RWPE1 (cell line): ENCODE results near the gene TMEM175.

ENCODE experiments used
- CTCF ChIA-PET: fragments of 350-600 bp; sonication (Branson Sonifier 250); formaldehyde crosslinking; extraction: SDS; loops from one replicate; lab custom pipeline; 2021; lab: Yijun Ruan, JAX
- POLR2A ChIA-PET: fragments of 400-600 bp; formaldehyde crosslinking; extraction: SDS; loops from one replicate; lab custom pipeline; 2020; ENCODE audit warnings: antibody characterized with exemption; ENCODE audit not compliant: low non-redundant PET; lab: Yijun Ruan, JAX
- DNase-seq: peaks from one replicate; pipeline ENCODE4 v3.0.0; 2012; ENCODE audit warnings: low spot score
- H3K27ac ChIP-seq: fragments of 450-650 bp; 2 replicates; pipeline ENCODE4 v1.5.1; 2017
- TF ChIP-seq, protein P1 (sequence below): fragments of 450-650 bp; conservative IDR thresholded peaks from 2 replicates; pipeline ENCODE4 v1.5.1; 2017; ENCODE audit warnings: low read depth, mild to moderate bottlenecking

The TMEM175 gene

GRCh38 chr4:898123-898522 is 34.1 kb upstream of the TMEM175 start:
- TF ChIP-seq, protein P1, sequence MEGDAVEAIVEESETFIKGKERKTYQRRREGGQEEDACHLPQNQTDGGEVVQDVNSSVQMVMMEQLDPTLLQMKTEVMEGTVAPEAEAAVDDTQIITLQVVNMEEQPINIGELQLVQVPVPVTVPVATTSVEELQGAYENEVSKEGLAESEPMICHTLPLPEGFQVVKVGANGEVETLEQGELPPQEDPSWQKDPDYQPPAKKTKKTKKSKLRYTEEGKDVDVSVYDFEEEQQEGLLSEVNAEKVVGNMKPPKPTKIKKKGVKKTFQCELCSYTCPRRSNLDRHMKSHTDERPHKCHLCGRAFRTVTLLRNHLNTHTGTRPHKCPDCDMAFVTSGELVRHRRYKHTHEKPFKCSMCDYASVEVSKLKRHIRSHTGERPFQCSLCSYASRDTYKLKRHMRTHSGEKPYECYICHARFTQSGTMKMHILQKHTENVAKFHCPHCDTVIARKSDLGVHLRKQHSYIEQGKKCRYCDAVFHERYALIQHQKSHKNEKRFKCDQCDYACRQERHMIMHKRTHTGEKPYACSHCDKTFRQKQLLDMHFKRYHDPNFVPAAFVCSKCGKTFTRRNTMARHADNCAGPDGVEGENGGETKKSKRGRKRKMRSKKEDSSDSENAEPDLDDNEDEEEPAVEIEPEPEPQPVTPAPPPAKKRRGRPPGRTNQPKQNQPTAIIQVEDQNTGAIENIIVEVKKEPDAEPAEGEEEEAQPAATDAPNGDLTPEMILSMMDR = no peak
- CTCF ChIA-PET = interaction anchor here (0.6 kb wide), 1 partner anchor 94 kb away, joined by 3 read pairs; no protein-coding TSS in a partner anchor
- POLR2A ChIA-PET = no interaction called here
- DNase-seq = no peak
- no peak overlapping the region for H3K27ac ChIP-seq

- CTCF ChIA-PET = interaction anchor here (0.6 kb wide), 1 partner anchor 94 kb away, joined by 3 read pairs; no protein-coding TSS in a partner anchor
- POLR2A ChIA-PET = no interaction called here
- TF ChIP-seq, protein P1 = no peak
- H3K27ac ChIP-seq = no peak overlapping the region
- no peak for DNase-seq
Observed at GRCh38 chr4:898869-899555, 33.2 kb upstream of the TMEM175 start.

GRCh38 chr4:899556-899906 is 32.7 kb upstream of the TMEM175 start:
- POLR2A ChIA-PET = no interaction called here
- CTCF ChIA-PET = no interaction called here
- DNase-seq = no peak
- no peak overlapping the region for H3K27ac ChIP-seq
- TF ChIP-seq, protein P1 = no peak

DNA sequence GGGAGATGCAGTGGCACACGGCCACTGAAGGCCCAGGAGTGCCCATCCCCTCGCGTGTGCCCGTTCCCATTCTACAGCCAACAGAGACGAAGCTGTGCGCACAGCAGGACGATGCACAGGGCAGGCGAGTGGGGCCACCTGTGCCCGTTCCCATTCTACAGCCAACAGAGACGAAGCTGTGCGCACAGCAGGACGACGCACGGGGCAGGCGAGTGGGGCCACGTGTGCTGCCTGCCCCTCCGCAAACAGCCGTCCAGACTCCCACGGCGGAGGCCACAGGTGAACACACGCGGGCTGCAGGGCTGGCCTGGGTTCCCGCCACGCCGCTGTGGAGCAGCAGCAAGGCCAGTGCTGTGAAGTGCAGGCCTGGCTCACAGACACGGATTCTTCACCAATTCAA is 32.2 kb upstream of the TMEM175 start:
- DNase-seq = no peak
- ChIA-PET POLR2A (no interaction called here), CTCF (no interaction called here)
- TF ChIP-seq, protein P1 = no peak
- H3K27ac ChIP-seq = no peak overlapping the region

GRCh38 chr4:900721-901120 is 31.5 kb upstream of the TMEM175 start:
- ChIA-PET CTCF (no interaction called here), POLR2A (no interaction called here)
- no peak overlapping the region for H3K27ac ChIP-seq
- no peak for DNase-seq
- TF ChIP-seq, protein P1 = no peak

GRCh38 chr4:901192-901910 is 30.9 kb upstream of the TMEM175 start:
- DNase-seq = no peak
- no peak overlapping the region for H3K27ac ChIP-seq
- TF ChIP-seq, protein P1 = no peak
- POLR2A ChIA-PET = interaction anchor here (0.7 kb wide), 1 partner anchor 38 kb away, joined by 4 read pairs; no protein-coding TSS in a partner anchor
- CTCF ChIA-PET = no interaction called here
